ENCODE measurements around the gene KCNG2. TPM values are rescaled to one million over a fixed set of nuclear protein-coding genes. Genes with fewer than 3 reads are reported as not detected.

Gene KCNG2
- total and polyA plus RNA-seq, 2 of the 8 experiments (the other 6 are each of a cell fraction or from before 2014, with no cell fraction given): 0.19 to 0.74 TPM

- no peak overlapping the region for H4K5ac ChIP-seq (ENCODE audit: insufficient read length, low read depth, low read length)
- no peak overlapping the region for H2BK5ac ChIP-seq (ENCODE audit: low read depth, low read length)
- H2BK12ac ChIP-seq (ENCODE audit: low read depth, low read length): no peak overlapping the region
- H3K23ac ChIP-seq (ENCODE audit: insufficient read length): no peak overlapping the region
- H3K23me2 ChIP-seq (ENCODE audit: low read depth, low read length): peaks cover 2% of the 10 kb centered on the region; the same call in 1 of the 2 replicates
- H3K9ac ChIP-seq (replicated peaks in 1 of 4; ENCODE audit: extremely low read depth in 1 of 4, low read depth in 3 of 4, low read length in 3 of 4): no peak overlapping the region
- ChIA-PET POLR2A (ENCODE audit: partially characterized antibody) (no interaction called here), CTCF (ENCODE audit: partially characterized antibody) (no interaction called here)
- peaks cover 0 to 2% of the 10 kb centered on the region in 2 experiments for H4K20me1 ChIP-seq (replicated peaks in 1 of 2; ENCODE audit: control insufficient read depth in 1 of 2, insufficient read depth in 2 of 2, low read length in 2 of 2)
- 90% methylated on average over 14 of the region's 14 CpGs; no CpG with 5 or more reads in 1 of the 2 experiments for WGBS, 2 experiments (ENCODE audit: extremely low coverage in 1 of 2, insufficient coverage in 1 of 2, insufficient read length in 1 of 2, insufficient replicate concordance in 2 of 2, low coverage in 1 of 2, low lambda C conversion rate in 2 of 2, missing lambda C conversion rate in 1 of 2)
- no peak overlapping the region for H2BK120ac ChIP-seq (replicated peaks; ENCODE audit: low read depth, low read length)
- H2BK15ac ChIP-seq (ENCODE audit: low read length): no peak overlapping the region
- no peaks in the 10 kb centered on the region for H3K9me3 ChIP-seq (ENCODE audit: insufficient read depth in 2 of 2, low read depth in 1 of 2, low read length in 1 of 2)
- H2BK20ac ChIP-seq (ENCODE audit: low read length): no peak overlapping the region
- no peak overlapping the region for H3K18ac ChIP-seq (ENCODE audit: extremely low read depth, low read length)
- H3K4me2 ChIP-seq (ENCODE audit: insufficient read depth in 1 of 2, low read depth in 2 of 2, low read length in 2 of 2): no peak overlapping the region
- no peak overlapping the region for H3K56ac ChIP-seq (replicated peaks; ENCODE audit: insufficient read length, low read depth, low read length)
- DNase-seq (ENCODE audit: low read depth in 1 of 2, low spot score in 2 of 2): no peak
- H4K8ac ChIP-seq (ENCODE audit: extremely low read depth, insufficient read depth, low read length): no peak overlapping the region
- H4K91ac ChIP-seq (replicated peaks; ENCODE audit: insufficient read length, low read length): no peak overlapping the region
- peaks cover 0 to 12% (median 5%) of the 10 kb centered on the region in 4 experiments; a peak in 5 of 7 replicates for H3K4me1 ChIP-seq (replicated peaks in 1 of 4; ENCODE audit: control insufficient read depth in 3 of 4, insufficient read depth in 4 of 4, low read length in 3 of 4)
- no peak for TF ChIP-seq POLR2A (IDR thresholded peaks at IDR 0.05; ENCODE audit: control extremely low read depth in 1 of 2, low read depth in 2 of 2, low read length in 2 of 2)
- peaks cover 4 to 23% (median 20%) of the 10 kb centered on the region in 4 experiments for H3K27me3 ChIP-seq (replicated peaks in 1 of 4; ENCODE audit: control insufficient read depth in 3 of 4, extremely low read depth in 1 of 4, insufficient read depth in 3 of 4, low read length in 3 of 4)
- no peak overlapping the region for H2AFZ ChIP-seq (ENCODE audit: low read length)
- no peaks in the 10 kb centered on the region for H3K36me3 ChIP-seq (ENCODE audit: control insufficient read depth in 2 of 4, insufficient read depth in 4 of 4, low read length in 3 of 4)
- H3K4me3 ChIP-seq (ENCODE audit: extremely low read depth in 1 of 4, insufficient read depth in 2 of 4, low read depth in 3 of 4, low read length in 4 of 4): no peak overlapping the region
- H3K4ac ChIP-seq (replicated peaks; ENCODE audit: insufficient read length, low read depth, low read length): no peak overlapping the region
- H3K14ac ChIP-seq (ENCODE audit: insufficient read length): no peak overlapping the region
- H3K79me2 ChIP-seq (ENCODE audit: control insufficient read depth in 1 of 2, insufficient read depth in 2 of 2, low read length in 2 of 2): no peaks in the 10 kb centered on the region
- no peaks in the 10 kb centered on the region for H3K79me1 ChIP-seq (ENCODE audit: low read depth, low read length)
- no peak overlapping the region for H3K27ac ChIP-seq (ENCODE audit: low read depth, low read length)
- no peak overlapping the region for H2AK5ac ChIP-seq (ENCODE audit: low read depth, low read length)
- FAIRE-seq: no peak
Measured at GRCh38 chr18:79803611-79804051, 5.9 kb downstream of the KCNG2 start.

Data from H1 (cell line).